Measurements from ENCODE around the gene URI1.

The URI1 gene

DNA sequence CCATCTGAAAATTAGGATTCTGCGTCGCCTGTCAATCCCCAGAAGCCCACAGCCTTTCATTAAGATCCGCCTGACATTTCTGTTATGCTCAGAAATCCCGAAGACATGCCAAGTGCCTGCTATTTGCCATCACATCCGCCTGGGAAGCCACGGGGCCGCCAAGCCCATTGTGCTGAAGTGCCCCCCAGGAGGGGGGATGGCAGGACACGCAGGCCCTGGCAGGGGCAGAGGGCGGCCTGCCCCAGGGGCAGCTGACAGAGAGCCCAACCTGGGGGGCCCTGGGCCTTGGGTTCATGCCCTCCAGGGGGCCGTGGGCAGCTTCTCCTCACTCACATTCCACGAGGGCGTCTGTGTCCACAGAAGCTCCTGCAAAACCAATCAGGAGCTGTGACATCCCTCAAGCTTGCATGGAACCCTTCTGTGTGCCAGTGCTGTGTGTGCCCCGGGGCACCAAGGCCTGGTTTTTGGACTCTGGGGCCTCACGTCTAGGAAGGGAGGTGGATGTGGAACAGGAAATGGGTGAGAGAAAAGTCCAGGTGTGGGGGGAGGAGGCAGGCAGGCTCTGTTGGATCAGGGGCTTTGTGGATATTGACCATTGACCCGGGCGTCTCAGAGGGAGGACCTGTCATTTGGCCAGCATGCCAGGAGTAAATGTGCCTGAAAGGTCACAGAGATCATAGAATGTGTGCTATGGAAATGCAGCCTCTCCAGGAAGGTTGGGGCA lies 122.9 kb downstream of the URI1 start:
- DNase-seq (ENCODE audit: low spot score) = no peak
- TF ChIP-seq, protein P1, sequence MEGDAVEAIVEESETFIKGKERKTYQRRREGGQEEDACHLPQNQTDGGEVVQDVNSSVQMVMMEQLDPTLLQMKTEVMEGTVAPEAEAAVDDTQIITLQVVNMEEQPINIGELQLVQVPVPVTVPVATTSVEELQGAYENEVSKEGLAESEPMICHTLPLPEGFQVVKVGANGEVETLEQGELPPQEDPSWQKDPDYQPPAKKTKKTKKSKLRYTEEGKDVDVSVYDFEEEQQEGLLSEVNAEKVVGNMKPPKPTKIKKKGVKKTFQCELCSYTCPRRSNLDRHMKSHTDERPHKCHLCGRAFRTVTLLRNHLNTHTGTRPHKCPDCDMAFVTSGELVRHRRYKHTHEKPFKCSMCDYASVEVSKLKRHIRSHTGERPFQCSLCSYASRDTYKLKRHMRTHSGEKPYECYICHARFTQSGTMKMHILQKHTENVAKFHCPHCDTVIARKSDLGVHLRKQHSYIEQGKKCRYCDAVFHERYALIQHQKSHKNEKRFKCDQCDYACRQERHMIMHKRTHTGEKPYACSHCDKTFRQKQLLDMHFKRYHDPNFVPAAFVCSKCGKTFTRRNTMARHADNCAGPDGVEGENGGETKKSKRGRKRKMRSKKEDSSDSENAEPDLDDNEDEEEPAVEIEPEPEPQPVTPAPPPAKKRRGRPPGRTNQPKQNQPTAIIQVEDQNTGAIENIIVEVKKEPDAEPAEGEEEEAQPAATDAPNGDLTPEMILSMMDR (IDR thresholded peaks at IDR 0.05; ENCODE audit: borderline replicate concordance, control extremely low read depth, extremely low read depth, insufficient read depth, missing control alignments) = no peak
- in situ Hi-C loops (cut with MboI; ENCODE audit: low sequenced_read_pairs, unreplicated experiment) = no loop called here

- TF ChIP-seq, protein P1 (IDR thresholded peaks at IDR 0.05; ENCODE audit: borderline replicate concordance, control extremely low read depth, extremely low read depth, insufficient read depth, missing control alignments) = no peak
- DNase-seq (ENCODE audit: low spot score) = no peak
- in situ Hi-C loops (cut with MboI; ENCODE audit: low sequenced_read_pairs, unreplicated experiment) = no loop called here
Observed at GRCh38 chr19:30065680-30066606, 123.9 kb downstream of the URI1 start.
